Measurements from ENCODE around the gene MTCL3.

The MTCL3 gene

GRCh38 chr6:127503022-127503421, 16.1 kb downstream of the MTCL3 start:
- Histone ChIP-seq H4K20me1 (ENCODE audit: insufficient read depth) (no peaks in the 10 kb centered on the region), H3K9ac (ENCODE audit: low read length) (no peak overlapping the region), H3K4me2 (ENCODE audit: low read length) (no peak overlapping the region), H3K79me2 (ENCODE audit: insufficient read depth, low read length) (no peaks in the 10 kb centered on the region), H3K4me3 (replicated peaks in 1 of 2; ENCODE audit: low read depth in 1 of 2, low read length in 2 of 2) (no peak overlapping the region), H2AFZ (ENCODE audit: low read depth, low read length, poor library complexity, severe bottlenecking) (no peak overlapping the region), H3K4me1 (ENCODE audit: control insufficient read depth in 1 of 2, insufficient read depth in 2 of 2, low read length in 2 of 2) (no peaks in the 10 kb centered on the region), H3K36me3 (ENCODE audit: control insufficient read depth in 1 of 2, insufficient read depth in 2 of 2, low read length in 2 of 2) (no peaks in the 10 kb centered on the region), H3K27ac (ENCODE audit: low read depth, low read length) (no peak overlapping the region), H3K27me3 (ENCODE audit: insufficient read depth, low read length) (no peaks in the 10 kb centered on the region), H3K9me2 (ENCODE audit: insufficient read depth) (no peaks in the 10 kb centered on the region), H3K9me3 (ENCODE audit: control insufficient read depth in 1 of 2, insufficient read depth in 1 of 2, low read depth in 1 of 2, low read length in 2 of 2) (no peaks in the 10 kb centered on the region)
- no peak for TF ChIP-seq ZBTB33 (IDR thresholded peaks at IDR 0.05; ENCODE audit: extremely low read depth, insufficient replicate concordance, low read length)
- no peak for TF ChIP-seq POLR2AphosphoS5 (IDR thresholded peaks at IDR 0.05; ENCODE audit: low read depth, low read length)
- TF ChIP-seq CEBPB (IDR thresholded peaks at IDR 0.05; ENCODE audit: low read depth) = no peak
- TF ChIP-seq ELF1 (IDR thresholded peaks at IDR 0.05; ENCODE audit: borderline replicate concordance, low read depth) = no peak
- TF ChIP-seq JUND (IDR thresholded peaks at IDR 0.05) = no peak
- no peak for TF ChIP-seq FOSL1 (IDR thresholded peaks at IDR 0.05; ENCODE audit: low read depth)
- no peak for TF ChIP-seq EZH2phosphoT487 (IDR thresholded peaks at IDR 0.05; ENCODE audit: borderline replicate concordance)
- TF ChIP-seq SIN3A (IDR thresholded peaks at IDR 0.05; ENCODE audit: low read depth) = no peak
- TF ChIP-seq POLR2A (IDR thresholded peaks at IDR 0.05; ENCODE audit: borderline replicate concordance, extremely low read depth, insufficient read depth, insufficient read length) = no peak
- no peak for TF ChIP-seq SP1 (IDR thresholded peaks at IDR 0.05; ENCODE audit: low read depth)
- TF ChIP-seq RAD21 (IDR thresholded peaks at IDR 0.05; ENCODE audit: low read depth) = no peak
- no peak for TF ChIP-seq EZH2 (IDR thresholded peaks at IDR 0.05)
- TF ChIP-seq MAX (IDR thresholded peaks at IDR 0.05) = no peak
- no peak for TF ChIP-seq TCF7L2 (IDR thresholded peaks at IDR 0.05; ENCODE audit: borderline replicate concordance, extremely low read depth, insufficient read depth, insufficient read length)
- no peak for TF ChIP-seq SRF (IDR thresholded peaks at IDR 0.05; ENCODE audit: low read depth)
- no peak for TF ChIP-seq ZNF274 (IDR thresholded peaks at IDR 0.05; ENCODE audit: low read depth, low read length)
- TF ChIP-seq ATF3 (IDR thresholded peaks at IDR 0.05) = no peak
- TF ChIP-seq CBX3 (IDR thresholded peaks at IDR 0.05; ENCODE audit: low read depth) = no peak
- TF ChIP-seq REST (IDR thresholded peaks at IDR 0.05; ENCODE audit: low read depth) = no peak
- no peak for TF ChIP-seq ZFX (IDR thresholded peaks at IDR 0.05)
- no TSS peak for BruUV-seq (replicated peaks)
- ChIA-PET POLR2A (no interaction called here), CTCF (interaction anchor here (0.9 kb wide), 1 partner anchor 14 kb away, joined by 3 read pairs; no protein-coding TSS in a partner anchor), RAD21 (ENCODE audit: low non-redundant PET in 1 of 2, low total read pairs in 2 of 2, uncharacterized antibody in 2 of 2, unreplicated experiment in 2 of 2) (no interaction called here)
- no peak for DNase-seq (ENCODE audit: low read depth, low spot score)
- intact Hi-C loops (cut with micrococcal nuclease) = no loop called here
- no peak for ATAC-seq
